HG02884 (cell line): Measurements from ENCODE around the gene RASGRF2.
"Not testable (repeated sequence)": the region's sequence is repeated elsewhere in the genome, so short reads cannot be mapped to it uniquely, and the experiment has no call there.

ENCODE experiments used
- ATAC-seq: cut with Tn5 transposase; IDR thresholded peaks from one replicate; pipeline ENCODE4 v1.9.1; 2021; ENCODE audit warnings: mild to moderate bottlenecking, moderate library complexity; ENCODE audit not compliant: unreplicated experiment

RASGRF2 gene

GRCh38 chr5:80982093-80982492 is 21.9 kb downstream of the RASGRF2 start:
- ATAC-seq, result no peak

- ATAC-seq, result no peak
Measured at GRCh38 chr5:80985600-80986228, 25.6 kb downstream of the RASGRF2 start.

DNA sequence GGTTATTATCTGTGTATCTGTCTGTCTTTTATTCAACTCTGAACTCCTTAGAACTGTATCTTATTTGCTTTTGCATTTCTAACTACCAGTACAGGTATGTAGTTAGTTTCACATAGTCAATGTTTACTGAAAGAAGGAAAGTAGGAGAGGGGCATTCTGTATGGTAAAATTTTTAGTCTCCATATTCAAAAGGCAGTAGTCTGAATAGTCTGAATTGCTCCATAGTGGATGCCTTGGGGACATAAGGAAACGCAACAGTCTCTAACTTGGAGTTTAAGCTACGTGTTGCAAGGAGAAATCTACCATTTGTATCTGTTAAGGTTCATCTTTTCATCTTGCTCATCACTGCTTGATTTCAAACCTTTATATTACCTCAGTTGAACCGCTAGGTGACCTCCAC is 26.2 kb downstream of the RASGRF2 start:
- ATAC-seq, result no peak

GRCh38 chr5:80987078-80987766 is 27.1 kb downstream of the RASGRF2 start:
- no peak for ATAC-seq

GRCh38 chr5:80988419-80988935 is 28.3 kb downstream of the RASGRF2 start:
- ATAC-seq, result no peak

DNA sequence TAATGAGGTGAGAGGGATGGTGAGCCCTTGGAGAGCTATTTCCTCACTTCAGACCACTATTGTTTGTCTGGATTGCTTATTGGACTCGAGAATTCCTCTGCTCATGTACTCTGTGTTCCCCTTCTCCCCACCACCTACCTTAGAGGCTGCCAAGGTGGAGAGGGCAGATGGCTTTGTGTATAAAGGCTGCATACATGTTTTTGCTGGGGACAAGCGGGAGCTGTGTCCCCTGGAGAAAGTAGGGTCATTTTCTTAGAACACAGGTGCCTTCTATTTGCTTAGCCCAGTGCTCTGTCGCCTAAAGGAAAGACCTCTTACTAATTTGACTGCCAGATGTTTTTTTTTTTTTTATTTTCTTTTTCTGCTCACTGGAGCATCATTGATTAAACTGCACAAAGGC is 29.7 kb downstream of the RASGRF2 start:
- no peak for ATAC-seq

GRCh38 chr5:80990527-80990926 is 30.4 kb downstream of the RASGRF2 start:
- ATAC-seq, result no peak

- ATAC-seq, result no peak
Measured at GRCh38 chr5:80990971-80991370, 30.8 kb downstream of the RASGRF2 start.

- no peak for ATAC-seq
Measured at GRCh38 chr5:80995908-80996307, 35.7 kb downstream of the RASGRF2 start.

- ATAC-seq, result no peak
Measured at GRCh38 chr5:80998590-80998979, 38.4 kb downstream of the RASGRF2 start.

DNA sequence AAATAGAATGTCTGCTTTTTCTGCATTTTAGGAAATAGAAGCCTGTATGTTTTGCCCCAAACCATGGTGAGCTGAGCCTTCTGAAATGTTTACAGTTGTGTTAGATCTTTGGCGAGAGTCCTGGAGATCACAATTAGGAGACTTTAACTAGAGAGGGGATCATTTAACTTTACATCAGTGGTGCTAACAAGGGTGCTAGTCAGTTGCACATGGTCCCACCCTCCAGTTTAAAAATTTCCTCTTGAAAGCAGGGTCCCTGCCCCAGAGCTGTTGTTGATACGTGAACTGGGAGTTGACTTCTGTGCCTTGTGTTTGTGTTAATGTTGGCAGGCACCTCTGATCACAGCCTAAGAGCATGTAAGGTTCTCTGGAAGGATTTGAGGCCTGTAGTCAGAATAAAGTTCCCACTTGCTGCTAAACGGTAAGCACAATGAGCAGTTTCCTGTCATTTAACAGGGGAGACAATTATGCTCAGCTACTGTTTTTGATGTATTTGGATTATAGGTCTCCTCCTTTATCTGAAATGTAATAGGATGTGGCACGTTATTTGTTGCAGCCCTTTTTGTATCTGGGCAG is 43.7 kb downstream of the RASGRF2 start:
- no peak for ATAC-seq

- ATAC-seq, result no peak
Measured at GRCh38 chr5:81005708-81006107, 45.5 kb downstream of the RASGRF2 start.

- no peak for ATAC-seq
Measured at GRCh38 chr5:81006231-81006630, 46.1 kb downstream of the RASGRF2 start.

DNA sequence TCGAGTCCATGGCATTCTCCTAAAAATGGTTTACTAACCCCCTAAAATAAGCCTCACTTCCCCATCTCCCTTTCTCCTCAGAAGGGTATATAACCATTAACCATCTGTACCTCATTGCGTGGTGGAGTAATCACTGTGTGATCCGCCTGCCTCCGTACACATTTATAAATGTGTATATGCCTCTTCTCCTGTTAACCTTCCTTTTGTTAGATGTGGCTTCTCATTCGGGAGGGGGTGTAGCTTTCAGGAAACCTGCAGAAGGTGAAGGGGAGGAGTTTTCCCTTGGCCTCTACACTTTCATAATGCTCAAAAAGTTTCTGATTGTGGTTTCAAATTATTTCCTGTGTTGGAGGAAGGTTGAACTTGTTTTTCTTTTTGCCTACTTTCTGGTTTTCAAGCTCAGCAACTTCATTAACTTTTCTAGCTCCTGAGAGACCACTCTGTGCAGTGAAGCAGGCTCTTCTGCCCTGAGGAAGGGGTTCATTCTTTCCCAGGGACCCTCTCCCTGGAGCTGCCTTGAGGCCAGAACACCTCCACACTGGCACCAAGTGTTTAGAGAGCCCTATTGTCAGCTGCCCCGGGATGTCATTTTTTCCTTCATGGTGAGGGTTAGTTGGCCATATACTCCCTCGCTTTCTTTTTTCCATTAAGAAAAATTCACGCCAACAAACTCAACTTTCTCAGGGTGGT is 46.9 kb downstream of the RASGRF2 start:
- no peak for ATAC-seq

GRCh38 chr5:81007637-81008027 is 47.5 kb downstream of the RASGRF2 start:
- no peak for ATAC-seq

DNA sequence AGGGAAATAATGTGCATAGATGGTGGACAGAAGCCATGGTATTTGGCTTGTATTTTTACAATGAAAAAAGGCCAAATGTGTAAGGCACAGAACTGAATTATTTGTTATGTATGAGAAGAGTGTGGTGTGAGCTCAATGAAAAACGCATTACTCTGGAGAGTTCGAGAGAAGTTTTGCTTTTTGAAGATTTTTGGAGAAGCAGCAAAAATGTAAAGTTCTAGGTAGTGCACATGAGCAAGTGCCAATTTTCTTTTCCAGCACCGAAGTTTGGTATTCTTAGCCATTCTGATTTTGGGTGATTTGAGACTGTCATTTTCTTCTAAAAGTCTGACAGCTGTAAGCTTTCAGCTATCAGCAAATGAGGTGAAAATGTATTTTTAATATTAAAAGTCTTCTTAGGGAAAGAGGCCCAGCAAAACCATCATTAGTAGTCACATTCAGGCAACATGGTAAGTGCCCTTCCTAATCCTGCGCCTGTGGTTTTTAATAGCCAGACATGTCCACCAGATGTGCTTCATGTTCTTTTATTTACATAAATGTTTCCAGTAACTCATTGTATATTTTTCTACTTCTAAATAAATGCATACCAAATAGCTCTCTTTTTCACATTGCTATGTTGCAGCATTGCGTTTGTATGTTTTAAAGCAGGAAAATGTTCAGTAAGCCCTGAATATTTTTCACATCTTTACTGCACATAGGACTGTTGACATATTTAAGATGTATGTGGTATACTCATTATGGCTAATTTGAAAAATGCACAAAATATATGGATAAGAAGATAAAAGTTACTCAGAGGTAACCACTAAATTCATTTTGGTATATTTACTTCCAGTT is 50.4 kb downstream of the RASGRF2 start:
- no peak for ATAC-seq

- no peak for ATAC-seq
Measured at GRCh38 chr5:81014348-81014747, 54.2 kb downstream of the RASGRF2 start.

GRCh38 chr5:81016116-81016515 is 56.0 kb downstream of the RASGRF2 start:
- ATAC-seq, result no peak

- ATAC-seq, result no peak
Measured at GRCh38 chr5:81017320-81017719, 57.2 kb downstream of the RASGRF2 start.

GRCh38 chr5:81018608-81019007 is 58.4 kb downstream of the RASGRF2 start:
- not testable (repeated sequence) for ATAC-seq

GRCh38 chr5:81019748-81020147 is 59.6 kb downstream of the RASGRF2 start:
- ATAC-seq, result no peak
